Pancreas (tissue), 10 donors: ENCODE data around the gene CSMD2. TPM values are rescaled to one million over a fixed set of nuclear protein-coding genes. Genes with fewer than 3 reads are reported as not detected.

Experiments
- ATAC-seq, 4 donors: fragments of 200-7000 bp; cut with Tn5 transposase; one replicate each; pipeline versions ENCODE4 v1.8.0 to v1.9.1; 2020; ENCODE audit warnings: mild to moderate bottlenecking in 4 of 4, moderate library complexity in 4 of 4
- DNase-seq, 6 donors: peaks; one replicate each; pipeline ENCODE4 v3.0.0-alpha.2; 2020
- FAIRE-seq: peaks from 2 replicates; lab custom pipeline; 2012; peaks lifted over from hg19 to GRCh38; lab: Jason Lieb, UNC
- H3K27ac ChIP-seq, 4 donors: fragments of 200-600 bp; sonication (generic); 1 replicate in 3 of 4; 2 replicates in 1 of 4; pipeline versions ENCODE4 v1.5.0 to v1.8.0; 2020
- H3K27me3 ChIP-seq, 4 donors: fragments of 200-600 bp; one replicate each; pipeline ENCODE4 v1.8.0; 2021
- H3K36me3 ChIP-seq, 3 donors: fragments of 200-600 bp; sonication (generic) in 1 of 3; one replicate each; pipeline versions ENCODE4 v1.5.0 to v1.8.0; 2020 to 2021
- H3K4me1 ChIP-seq, 3 donors: fragments of 200-600 bp; one replicate each; pipeline ENCODE4 v1.8.0; 2021
- H3K4me3 ChIP-seq, 4 donors: fragments of 200-600 bp; sonication (generic) in 2 of 4; one replicate each; pipeline versions ENCODE4 v1.5.0 to v1.8.0; 2020 to 2021
- H3K9me3 ChIP-seq, 4 donors: fragments of 200-600 bp; one replicate each; pipeline ENCODE4 v1.8.0; 2021
- CTCF ChIP-seq, 4 donors: fragments of 200-600 bp; sonication (generic) in 3 of 4; IDR thresholded peaks; one replicate each; pipeline versions ENCODE4 v1.5.0 to v1.8.0; 2021; ENCODE audit warnings: antibody characterized with exemption in 4 of 4
- WGBS, 2 donors: extraction: QIAGEN DNeasy Blood & Tissue Kit; methylation state at CpG; one replicate each; pipeline ENCODE4 v1.1.7; 2013; 5-methylcytosine and 5-hydroxymethylcytosine counted together
- intact Hi-C, 3 donors: fragments of 100-400 bp; cut with DNase I; formaldehyde crosslinking; loops; one replicate each; pipeline versions ENCODE4 v1.11.1 to v1.14.2; 2022
- polyA plus RNA-seq, 2 donors: library from polyadenylated mRNA; stranded (reverse); fragments of 200-250 nt; gene quantifications; one replicate each; pipeline ENCODE4 v1.2.3, GENCODE V29; 2013
- total RNA-seq, 6 donors: library from RNA; stranded (reverse); fragmentation: NEBNext Ultra II Directional in 4 of 6; extraction: Animal tissue kit (Norgen Biotek cat#: 25700) in 4 of 6; gene quantifications; one replicate each; pipeline versions ENCODE4 v1.2.1 to v1.2.4, GENCODE V29; 2021 to 2023
- donor health status: healthy with polysubstance abuse.
- donor health status: DM: no; HTN: no; CAD: no; lungs with moderate emphysema.
- donor health status: DM: no; HTN: no; CAD: no.
- donor health status: control.
- donor health status: control.
- donor health status: Bipolar disorder and iron deficiency.
- donor health status: DM: yes; HTN: yes; CAD: no.
- donor health status: DM: no; HTN: no; CAD: no.
- donor health status: DM: no; HTN: no; CAD: no.
- donor health status: DM: yes; HTN: yes; CAD: no.

The CSMD2 gene
- total and polyA plus RNA-seq, 8 donors = 0.04 to 2.0 (median 0.36) TPM

GRCh38 chr1:33654267-33654834, 510.7 kb downstream of the CSMD2 start:
- Histone ChIP-seq H3K4me1 (peaks cover 0 to 12% (median 0%) of the 10 kb centered on the region in 3 donors), H3K27ac (no peak overlapping the region), H3K9me3 (no peaks in the 10 kb centered on the region), H3K36me3 (no peaks in the 10 kb centered on the region), H3K4me3 (no peak overlapping the region), H3K27me3 (no peaks in the 10 kb centered on the region)
- intact Hi-C loops = no loop called here
- TF ChIP-seq CTCF (IDR thresholded peaks at IDR 0.05) = no peak
- WGBS, 2 donors = 78 to 80% methylated on average over 7 of the region's 7 CpGs
- DNase-seq (no peak), ATAC-seq (peak in 1 of 4 donors; percentile 42), FAIRE-seq (no peak)

- no peak overlapping the region for H3K4me3 ChIP-seq
- peaks cover 0 to 12% (median 0%) of the 10 kb centered on the region in 3 donors for H3K4me1 ChIP-seq
- DNase-seq (peak in 5 of 6 donors; percentile 61 to 75 (median 66)), FAIRE-seq (no peak), ATAC-seq (peak; percentile 83 to 88 (median 86))
- no peaks in the 10 kb centered on the region for H3K9me3 ChIP-seq
- no peaks in the 10 kb centered on the region for H3K36me3 ChIP-seq
- WGBS, 2 donors = 42 to 55% methylated on average over 12 of the region's 12 CpGs
- TF ChIP-seq CTCF (IDR thresholded peaks at IDR 0.05) = no peak
- intact Hi-C loops = no loop called here
- H3K27me3 ChIP-seq = no peaks in the 10 kb centered on the region
- peak overlapping the region in 2 of 4 donors; percentile 8 to 13 for H3K27ac ChIP-seq
These were observed 511.8 kb downstream of the CSMD2 start for GRCh38 chr1:33653226-33653625.

GRCh38 chr1:33650708-33651107, 514.3 kb downstream of the CSMD2 start:
- peaks cover 0 to 5% (median 0%) of the 10 kb centered on the region in 3 donors for H3K4me1 ChIP-seq
- no peak overlapping the region for H3K27ac ChIP-seq
- no peaks in the 10 kb centered on the region for H3K9me3 ChIP-seq
- ATAC-seq (no peak), FAIRE-seq (no peak), DNase-seq (no peak)
- intact Hi-C loops = no loop called here
- H3K4me3 ChIP-seq = no peak overlapping the region
- no peaks in the 10 kb centered on the region for H3K36me3 ChIP-seq
- WGBS, 2 donors = 77% methylated on average over 3 of the region's 3 CpGs
- no peaks in the 10 kb centered on the region for H3K27me3 ChIP-seq
- TF ChIP-seq CTCF (IDR thresholded peaks at IDR 0.05) = no peak

- WGBS, 2 donors = 81 to 82% methylated on average over 7 of the region's 7 CpGs
These were observed 515.3 kb downstream of the CSMD2 start for GRCh38 chr1:33649759-33650158.

More at GRCh38 chr1:33649759-33650158, 515.3 kb downstream of the CSMD2 start:
- Histone ChIP-seq H3K27ac (no peak overlapping the region), H3K4me3 (no peak overlapping the region), H3K36me3 (no peaks in the 10 kb centered on the region), H3K4me1 (no peaks in the 10 kb centered on the region), H3K9me3 (no peaks in the 10 kb centered on the region), H3K27me3 (no peaks in the 10 kb centered on the region)
- FAIRE-seq (no peak), ATAC-seq (no peak), DNase-seq (no peak)
- intact Hi-C loops = loop anchor here in 1 of 3 donors (10.0 kb wide), 1 partner anchor 945 kb away; no protein-coding TSS in a partner anchor
- TF ChIP-seq CTCF (IDR thresholded peaks at IDR 0.05) = no peak
